GM23338 (cell line): Measurements from ENCODE around the gene KCND2.

Experiments used
- CREB1 ChIP-seq: fragments of 250-450 bp; sonication (Bioruptor Pico); IDR thresholded peaks from 2 replicates; pipeline ENCODE4 v1.5.0; 2020; ENCODE audit warnings: low read depth, mild to moderate bottlenecking, moderate library complexity
- EZH2 ChIP-seq: fragments of 200-600 bp; sonication (generic); IDR thresholded peaks from one replicate; pipeline ENCODE4 v1.8.0; 2017; ENCODE audit warnings: antibody characterized with exemption, mild to moderate bottlenecking, low read depth; ENCODE audit not compliant: unreplicated experiment
- EZH2phosphoT487 ChIP-seq: fragments of 200-600 bp; sonication (generic); IDR thresholded peaks from one replicate; pipeline ENCODE4 v1.8.1; 2018; ENCODE audit warnings: antibody characterized with exemption; ENCODE audit not compliant: unreplicated experiment
- JUNB ChIP-seq: IDR thresholded peaks from one replicate; pipeline ENCODE4 v1.6.1; 2016; ENCODE audit warnings: antibody characterized with exemption; ENCODE audit not compliant: unreplicated experiment
- NANOG ChIP-seq: IDR thresholded peaks from 2 replicates; pipeline ENCODE4 v1.6.1; 2016; ENCODE audit warnings: antibody characterized with exemption, borderline replicate concordance
- POLR2AphosphoS5 ChIP-seq: IDR thresholded peaks from 2 replicates; pipeline ENCODE4 v1.6.1; 2016; ENCODE audit warnings: antibody characterized with exemption, low read depth
- STAT1 ChIP-seq: IDR thresholded peaks from one replicate; pipeline ENCODE4 v1.6.1; 2016; ENCODE audit warnings: antibody characterized with exemption; ENCODE audit not compliant: unreplicated experiment
- ZNF114 ChIP-seq: fragments of 250-450 bp; sonication (Bioruptor Pico); IDR thresholded peaks from 2 replicates; pipeline ENCODE4 v1.5.0; 2020; ENCODE audit warnings: mild to moderate bottlenecking, moderate library complexity
- ZNF331 ChIP-seq: fragments of 250-450 bp; sonication (Bioruptor Pico); IDR thresholded peaks from 2 replicates; pipeline ENCODE4 v1.5.0; 2020; ENCODE audit warnings: low read depth, mild to moderate bottlenecking, moderate library complexity
- ZNF462 ChIP-seq: fragments of 250-450 bp; sonication (Bioruptor Pico); IDR thresholded peaks from 2 replicates; pipeline ENCODE4 v1.5.0; 2020; ENCODE audit warnings: mild to moderate bottlenecking, moderate library complexity
- TF ChIP-seq, protein P1 (sequence below), 2 experiments: fragments of 200-600 bp in 1 of 2; sonication (generic) in 1 of 2; conservative IDR thresholded peaks; 2 replicates each; pipeline versions ENCODE4 v1.5.1 to v1.6.1; 2016 to 2017; ENCODE audit warnings: antibody characterized with exemption in 2 of 2, low read depth in 2 of 2, mild to moderate bottlenecking in 2 of 2, moderate library complexity in 1 of 2
- TF ChIP-seq, protein P2 (sequence below): IDR thresholded peaks from one replicate; pipeline ENCODE4 v1.6.1; 2018; ENCODE audit warnings: antibody characterized with exemption; ENCODE audit not compliant: unreplicated experiment
- TF ChIP-seq, protein P3 (sequence below): IDR thresholded peaks from 2 replicates; pipeline ENCODE4 v1.6.1; 2016; ENCODE audit warnings: antibody characterized with exemption

DNA sequence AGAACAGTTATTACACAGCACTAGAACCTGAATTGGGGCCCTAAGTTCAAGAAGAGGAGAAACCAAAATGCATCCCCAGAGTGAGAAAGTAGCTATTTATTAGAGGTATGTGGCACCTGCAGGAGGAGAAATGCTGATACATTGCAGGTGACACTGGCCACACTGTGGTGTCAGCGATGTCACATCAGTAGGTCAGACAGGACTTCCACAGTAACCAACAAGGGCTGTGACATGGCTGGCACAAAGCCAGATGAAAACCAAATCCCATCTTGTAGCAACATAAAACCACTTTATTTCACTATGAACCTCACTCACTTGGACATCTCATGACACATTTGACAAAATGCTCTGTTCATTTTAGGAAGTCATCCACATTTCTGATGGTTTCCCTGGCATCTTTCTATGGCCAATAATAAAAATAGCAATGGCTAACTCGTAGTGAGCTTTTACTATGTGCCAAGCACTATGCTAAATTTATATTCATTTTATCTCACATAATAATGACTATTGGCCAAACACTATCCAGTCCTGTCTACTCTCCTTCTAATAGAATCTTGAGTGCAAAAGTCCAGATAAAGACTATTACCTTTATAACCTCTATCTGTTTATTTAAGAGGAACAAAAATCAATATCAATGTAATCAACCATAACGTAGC is 430.7 kb downstream of the KCND2 start:
- TF ChIP-seq STAT1: no peak
- TF ChIP-seq CREB1: no peak
- no peak for TF ChIP-seq EZH2
- TF ChIP-seq, protein P1, sequence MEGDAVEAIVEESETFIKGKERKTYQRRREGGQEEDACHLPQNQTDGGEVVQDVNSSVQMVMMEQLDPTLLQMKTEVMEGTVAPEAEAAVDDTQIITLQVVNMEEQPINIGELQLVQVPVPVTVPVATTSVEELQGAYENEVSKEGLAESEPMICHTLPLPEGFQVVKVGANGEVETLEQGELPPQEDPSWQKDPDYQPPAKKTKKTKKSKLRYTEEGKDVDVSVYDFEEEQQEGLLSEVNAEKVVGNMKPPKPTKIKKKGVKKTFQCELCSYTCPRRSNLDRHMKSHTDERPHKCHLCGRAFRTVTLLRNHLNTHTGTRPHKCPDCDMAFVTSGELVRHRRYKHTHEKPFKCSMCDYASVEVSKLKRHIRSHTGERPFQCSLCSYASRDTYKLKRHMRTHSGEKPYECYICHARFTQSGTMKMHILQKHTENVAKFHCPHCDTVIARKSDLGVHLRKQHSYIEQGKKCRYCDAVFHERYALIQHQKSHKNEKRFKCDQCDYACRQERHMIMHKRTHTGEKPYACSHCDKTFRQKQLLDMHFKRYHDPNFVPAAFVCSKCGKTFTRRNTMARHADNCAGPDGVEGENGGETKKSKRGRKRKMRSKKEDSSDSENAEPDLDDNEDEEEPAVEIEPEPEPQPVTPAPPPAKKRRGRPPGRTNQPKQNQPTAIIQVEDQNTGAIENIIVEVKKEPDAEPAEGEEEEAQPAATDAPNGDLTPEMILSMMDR (conservative IDR thresholded peaks at IDR 0.05; ENCODE audit: low read depth in 2 of 2): no peak
- no peak for TF ChIP-seq ZNF114 (CRISPR knock-in tag)
- TF ChIP-seq, protein P2, sequence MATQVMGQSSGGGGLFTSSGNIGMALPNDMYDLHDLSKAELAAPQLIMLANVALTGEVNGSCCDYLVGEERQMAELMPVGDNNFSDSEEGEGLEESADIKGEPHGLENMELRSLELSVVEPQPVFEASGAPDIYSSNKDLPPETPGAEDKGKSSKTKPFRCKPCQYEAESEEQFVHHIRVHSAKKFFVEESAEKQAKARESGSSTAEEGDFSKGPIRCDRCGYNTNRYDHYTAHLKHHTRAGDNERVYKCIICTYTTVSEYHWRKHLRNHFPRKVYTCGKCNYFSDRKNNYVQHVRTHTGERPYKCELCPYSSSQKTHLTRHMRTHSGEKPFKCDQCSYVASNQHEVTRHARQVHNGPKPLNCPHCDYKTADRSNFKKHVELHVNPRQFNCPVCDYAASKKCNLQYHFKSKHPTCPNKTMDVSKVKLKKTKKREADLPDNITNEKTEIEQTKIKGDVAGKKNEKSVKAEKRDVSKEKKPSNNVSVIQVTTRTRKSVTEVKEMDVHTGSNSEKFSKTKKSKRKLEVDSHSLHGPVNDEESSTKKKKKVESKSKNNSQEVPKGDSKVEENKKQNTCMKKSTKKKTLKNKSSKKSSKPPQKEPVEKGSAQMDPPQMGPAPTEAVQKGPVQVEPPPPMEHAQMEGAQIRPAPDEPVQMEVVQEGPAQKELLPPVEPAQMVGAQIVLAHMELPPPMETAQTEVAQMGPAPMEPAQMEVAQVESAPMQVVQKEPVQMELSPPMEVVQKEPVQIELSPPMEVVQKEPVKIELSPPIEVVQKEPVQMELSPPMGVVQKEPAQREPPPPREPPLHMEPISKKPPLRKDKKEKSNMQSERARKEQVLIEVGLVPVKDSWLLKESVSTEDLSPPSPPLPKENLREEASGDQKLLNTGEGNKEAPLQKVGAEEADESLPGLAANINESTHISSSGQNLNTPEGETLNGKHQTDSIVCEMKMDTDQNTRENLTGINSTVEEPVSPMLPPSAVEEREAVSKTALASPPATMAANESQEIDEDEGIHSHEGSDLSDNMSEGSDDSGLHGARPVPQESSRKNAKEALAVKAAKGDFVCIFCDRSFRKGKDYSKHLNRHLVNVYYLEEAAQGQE: no peak
- no peak for TF ChIP-seq EZH2phosphoT487
- TF ChIP-seq ZNF462: no peak
- no peak for TF ChIP-seq POLR2AphosphoS5
- no peak for TF ChIP-seq ZNF331 (CRISPR knock-in tag)
- no peak for TF ChIP-seq JUNB
- no peak for TF ChIP-seq NANOG
- TF ChIP-seq, protein P3, sequence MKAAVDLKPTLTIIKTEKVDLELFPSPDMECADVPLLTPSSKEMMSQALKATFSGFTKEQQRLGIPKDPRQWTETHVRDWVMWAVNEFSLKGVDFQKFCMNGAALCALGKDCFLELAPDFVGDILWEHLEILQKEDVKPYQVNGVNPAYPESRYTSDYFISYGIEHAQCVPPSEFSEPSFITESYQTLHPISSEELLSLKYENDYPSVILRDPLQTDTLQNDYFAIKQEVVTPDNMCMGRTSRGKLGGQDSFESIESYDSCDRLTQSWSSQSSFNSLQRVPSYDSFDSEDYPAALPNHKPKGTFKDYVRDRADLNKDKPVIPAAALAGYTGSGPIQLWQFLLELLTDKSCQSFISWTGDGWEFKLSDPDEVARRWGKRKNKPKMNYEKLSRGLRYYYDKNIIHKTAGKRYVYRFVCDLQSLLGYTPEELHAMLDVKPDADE: no peak
